Stimulated activated CD4-positive, alpha-beta T cell treated with anti-CD3 and anti-CD28 coated beads, TNF-alpha, amount 100 ng/mL, for 4 hours (primary cell): ENCODE data around the gene PDYN.

Experiments
- DNase-seq, 3 experiments: peaks; one replicate each; pipeline ENCODE4 v3.0.0-alpha.2; 2020; ENCODE audit warnings: low read depth in 3 of 3

Gene PDYN

GRCh38 chr20:1951436-1952115 lies 42.3 kb downstream of the PDYN start:
- no peak for DNase-seq

DNA sequence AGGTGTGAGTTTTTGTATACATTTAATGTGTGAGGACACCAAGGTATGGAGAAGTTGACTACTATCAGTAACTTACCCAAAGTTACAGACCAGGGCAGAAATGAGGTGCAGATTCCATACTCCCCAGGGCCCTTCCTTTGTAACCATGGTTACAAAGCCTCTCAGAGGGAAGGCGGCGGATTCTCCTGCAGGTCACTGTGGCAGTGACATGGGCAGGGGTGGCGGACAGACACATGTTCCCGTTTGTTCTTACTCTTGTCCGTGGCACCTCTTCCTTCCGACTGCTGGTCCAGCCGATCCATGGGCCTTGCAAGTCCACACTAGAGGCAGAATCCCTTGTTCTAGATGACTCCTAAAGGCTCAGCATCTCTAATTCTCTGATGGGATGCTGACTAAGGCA lies 43.0 kb downstream of the PDYN start:
- DNase-seq, result no peak

GRCh38 chr20:1949347-1950100 lies 44.3 kb downstream of the PDYN start:
- DNase-seq, result no peak

DNA sequence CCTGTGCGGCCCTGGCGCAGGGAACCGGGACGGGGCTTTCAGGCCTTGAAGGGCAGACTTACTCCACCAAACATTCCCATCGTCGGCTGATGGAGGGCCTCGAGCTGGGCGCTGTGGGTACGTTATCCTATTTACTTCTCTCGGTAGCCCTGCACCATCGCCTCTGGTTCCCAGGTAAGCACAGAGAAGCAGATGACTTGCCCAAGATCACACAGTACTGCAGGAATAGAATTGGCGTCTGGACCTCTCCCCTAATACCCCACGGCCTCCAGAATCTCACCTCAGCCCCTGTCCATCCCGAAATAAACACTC lies 46.4 kb downstream of the PDYN start:
- no peak for DNase-seq

- DNase-seq, result no peak
These were observed 46.9 kb downstream of the PDYN start for GRCh38 chr20:1946762-1947534.

- no peak for DNase-seq
These were observed 47.5 kb downstream of the PDYN start for GRCh38 chr20:1946442-1946761.

- DNase-seq, result no peak
These were observed 48.2 kb downstream of the PDYN start for GRCh38 chr20:1945660-1946059.

- no peak for DNase-seq
These were observed 48.7 kb downstream of the PDYN start for GRCh38 chr20:1945134-1945618.

DNA sequence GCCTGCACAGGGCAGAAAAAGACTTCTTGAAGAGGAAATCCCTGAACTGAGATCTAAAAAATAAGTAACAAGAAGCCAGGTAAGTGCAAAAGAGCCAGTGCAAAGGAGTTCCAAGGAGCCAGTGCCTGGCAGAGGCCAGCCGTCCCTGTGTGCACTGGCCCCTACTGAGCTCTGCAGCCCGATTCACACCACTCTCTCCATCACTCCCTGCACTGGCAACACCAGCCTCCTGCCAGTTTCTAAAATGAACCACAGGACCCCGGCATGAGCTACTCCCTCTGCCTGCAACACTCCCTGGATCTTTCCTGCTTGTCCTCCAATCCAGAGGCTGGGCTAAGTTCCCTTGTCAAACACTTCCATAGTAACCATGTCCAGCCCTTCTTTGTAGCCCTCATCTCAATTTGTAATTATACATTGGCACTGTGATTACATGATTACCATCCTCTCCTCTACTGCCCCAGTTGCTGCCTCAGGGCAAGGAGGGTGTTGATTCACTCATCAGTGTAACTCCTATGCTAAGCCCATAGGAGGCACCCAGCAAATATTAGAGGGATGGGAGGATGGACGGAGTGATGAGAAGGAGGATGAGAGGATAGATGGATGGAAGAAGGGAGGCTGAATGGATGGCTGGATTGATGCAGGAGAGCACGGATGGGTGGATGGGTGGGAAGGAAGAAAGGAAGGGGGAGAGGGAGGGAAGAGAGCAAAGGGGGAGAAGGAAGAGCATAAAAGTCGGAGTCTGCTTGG lies 49.3 kb downstream of the PDYN start:
- no peak for DNase-seq

- DNase-seq, result no peak
These were observed 50.4 kb downstream of the PDYN start for GRCh38 chr20:1943275-1944002.

DNA sequence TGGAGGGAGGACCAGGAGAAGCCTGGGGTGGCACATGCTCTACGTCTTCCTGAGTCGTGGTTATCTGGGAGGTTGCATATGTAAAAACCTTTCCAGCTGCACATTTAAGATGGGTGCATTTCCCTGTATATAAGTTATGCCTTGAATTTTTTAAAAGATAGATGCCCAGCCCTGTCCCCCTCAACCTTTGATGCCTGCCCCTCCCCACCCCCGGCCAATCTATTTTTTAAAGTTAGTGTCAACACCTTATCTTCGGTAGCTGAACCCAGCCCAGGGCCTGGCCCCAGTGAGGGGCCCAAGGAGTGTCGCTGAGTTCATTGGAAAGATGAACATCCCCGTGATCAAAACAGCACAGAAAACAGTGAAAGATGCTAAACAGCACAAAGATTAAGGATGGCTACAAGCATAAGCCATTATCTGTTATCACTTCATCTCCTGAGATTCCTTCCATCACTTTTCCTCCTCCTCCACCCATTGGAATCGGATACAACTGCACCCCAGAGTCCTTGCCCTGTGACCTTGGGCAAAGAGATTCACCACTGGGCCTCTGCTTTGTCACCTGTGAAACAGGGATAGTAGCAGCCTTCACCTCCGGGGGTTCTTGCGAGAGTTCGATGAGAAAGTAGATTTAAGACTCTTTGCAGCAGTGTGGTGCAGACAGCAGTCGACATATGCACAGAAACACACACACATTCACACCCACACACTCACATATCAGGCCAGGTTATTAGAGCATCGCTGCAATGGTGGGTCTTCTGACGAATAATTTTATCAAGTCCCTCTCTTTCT lies 51.2 kb downstream of the PDYN start:
- DNase-seq, result no peak

DNA sequence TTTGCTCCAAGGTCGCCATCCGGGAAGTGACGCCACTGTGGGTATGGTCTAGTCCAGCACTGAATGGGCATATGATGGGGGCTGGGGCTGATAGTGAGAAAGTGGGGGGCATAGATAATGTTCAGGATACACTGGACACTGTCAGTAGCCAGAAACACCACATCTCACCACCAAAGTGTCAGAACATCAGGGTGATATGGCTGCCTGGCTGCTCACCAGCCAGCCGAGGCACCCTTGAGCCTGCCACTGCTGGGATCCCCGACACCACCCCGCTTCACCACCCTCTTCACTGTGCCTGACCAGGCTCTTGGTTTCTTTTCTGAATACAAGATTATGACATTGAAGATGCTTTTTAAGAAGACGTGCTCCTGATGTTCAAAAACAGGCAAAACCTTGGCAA lies 51.8 kb downstream of the PDYN start:
- no peak for DNase-seq

DNA sequence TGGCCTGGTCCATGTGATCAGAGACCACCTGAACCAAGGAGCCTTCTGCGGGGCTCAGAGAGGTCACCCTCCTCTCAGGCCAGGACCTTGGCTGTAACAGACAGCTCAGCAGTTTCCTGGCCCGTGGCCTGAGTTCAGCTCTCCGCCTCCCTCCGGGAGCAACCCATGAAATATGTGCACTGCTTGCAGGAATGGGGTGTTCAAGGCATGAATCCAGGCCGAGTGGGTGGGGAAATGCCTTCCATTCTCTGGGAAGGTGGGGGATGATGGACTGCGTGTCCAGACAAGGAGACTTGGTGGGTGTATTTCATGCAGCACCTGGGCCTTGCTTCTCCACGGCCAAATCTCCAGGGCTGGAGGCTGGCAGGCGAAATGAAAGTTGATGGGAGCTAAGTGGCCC lies 52.6 kb downstream of the PDYN start:
- DNase-seq, result no peak

DNA sequence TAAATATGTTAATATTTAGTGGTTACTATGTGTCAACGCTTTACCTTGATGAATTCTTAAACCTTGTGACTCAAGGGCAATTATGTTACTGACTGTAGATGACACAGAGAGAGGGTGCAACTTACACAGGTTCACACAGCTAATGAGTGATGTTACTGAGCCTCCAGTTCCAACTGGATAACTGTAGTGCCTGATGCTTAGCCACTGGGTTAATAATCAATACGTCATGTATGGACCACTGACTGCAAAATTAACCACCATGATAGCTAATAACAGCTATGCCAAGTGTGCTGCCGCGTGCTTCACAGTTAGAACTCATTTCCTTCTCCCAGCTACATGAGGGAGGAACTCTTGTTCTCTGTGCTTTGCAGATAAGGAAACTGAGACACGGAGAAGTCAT lies 53.3 kb downstream of the PDYN start:
- no peak for DNase-seq

GRCh38 chr20:1939270-1939595 lies 54.6 kb downstream of the PDYN start:
- no peak for DNase-seq

- no peak for DNase-seq
These were observed 55.2 kb downstream of the PDYN start for GRCh38 chr20:1938464-1939269.

DNA sequence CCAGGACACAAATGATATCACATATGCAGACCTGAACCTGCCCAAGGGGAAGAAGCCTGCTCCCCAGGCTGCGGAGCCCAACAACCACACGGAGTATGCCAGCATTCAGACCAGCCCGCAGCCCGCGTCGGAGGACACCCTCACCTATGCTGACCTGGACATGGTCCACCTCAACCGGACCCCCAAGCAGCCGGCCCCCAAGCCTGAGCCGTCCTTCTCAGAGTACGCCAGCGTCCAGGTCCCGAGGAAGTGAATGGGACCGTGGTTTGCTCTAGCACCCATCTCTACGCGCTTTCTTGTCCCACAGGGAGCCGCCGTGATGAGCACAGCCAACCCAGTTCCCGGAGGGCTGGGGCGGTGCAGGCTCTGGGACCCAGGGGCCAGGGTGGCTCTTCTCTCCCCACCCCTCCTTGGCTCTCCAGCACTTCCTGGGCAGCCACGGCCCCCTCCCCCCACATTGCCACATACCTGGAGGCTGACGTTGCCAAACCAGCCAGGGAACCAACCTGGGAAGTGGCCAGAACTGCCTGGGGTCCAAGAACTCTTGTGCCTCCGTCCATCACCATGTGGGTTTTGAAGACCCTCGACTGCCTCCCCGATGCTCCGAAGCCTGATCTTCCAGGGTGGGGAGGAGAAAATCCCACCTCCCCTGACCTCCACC lies 56.4 kb downstream of the PDYN start:
- no peak for DNase-seq

GRCh38 chr20:1935696-1936366 lies 58.0 kb downstream of the PDYN start:
- DNase-seq, result no peak
